ENCODE data around the gene PTPN11.
"Not testable (repeated sequence)": the region's sequence is repeated elsewhere in the genome, so short reads cannot be mapped to it uniquely, and the experiment has no call there.

PTPN11 gene

GRCh38 chr12:112389922-112390654, 28.7 kb upstream of the PTPN11 start:
- H2BK120ac ChIP-seq (ENCODE audit: low read depth, low read length); H3K4ac ChIP-seq (ENCODE audit: low read depth in 1 of 2, low read length in 2 of 2); H4K91ac ChIP-seq (ENCODE audit: low read length); H3K36me3 ChIP-seq (ENCODE audit: control insufficient read depth in 1 of 2, insufficient read depth in 2 of 2, low read depth in 1 of 2, low read length in 2 of 2); H3K14ac ChIP-seq (ENCODE audit: low read length in 2 of 2); H3K4me1 ChIP-seq (ENCODE audit: control insufficient read depth, insufficient read depth, low read depth, low read length); H3K9me3 ChIP-seq (ENCODE audit: control insufficient read depth, low read length); H3K27me3 ChIP-seq (ENCODE audit: control insufficient read depth in 1 of 2, insufficient read depth in 1 of 2, low read length in 2 of 2); H3K23ac ChIP-seq (ENCODE audit: low read length in 2 of 2); H4K8ac ChIP-seq (ENCODE audit: low read length); H3K4me2 ChIP-seq (ENCODE audit: low read length, poor library complexity, severe bottlenecking); H3K27ac ChIP-seq (ENCODE audit: low read length, poor library complexity, severe bottlenecking); H2AK5ac ChIP-seq (ENCODE audit: low read length, severe bottlenecking); DNase-seq; H3K4me3 ChIP-seq (ENCODE audit: insufficient read depth in 1 of 2, low read depth in 1 of 2, low read length in 2 of 2); H2AFZ ChIP-seq (ENCODE audit: low read depth, low read length); H3K9ac ChIP-seq (ENCODE audit: low read length); H2BK5ac ChIP-seq (ENCODE audit: low read depth, low read length, poor library complexity, severe bottlenecking); H2BK12ac ChIP-seq (ENCODE audit: low read length in 2 of 2); H3K79me1 ChIP-seq (replicated peaks; ENCODE audit: low read length, poor library complexity, severe bottlenecking); H2BK15ac ChIP-seq (ENCODE audit: low read depth, poor library complexity, severe bottlenecking); H3K18ac ChIP-seq (ENCODE audit: low read depth in 1 of 2, low read length in 2 of 2): not testable (repeated sequence)
- 70% methylated on average over 1 of the region's 4 CpGs for WGBS

GRCh38 chr12:112393328-112393727, 25.4 kb upstream of the PTPN11 start:
- Histone ChIP-seq H3K14ac (ENCODE audit: low read length in 2 of 2) (no peak overlapping the region), H3K79me1 (replicated peaks; ENCODE audit: low read length, poor library complexity, severe bottlenecking) (no peaks in the 10 kb centered on the region), H2AK5ac (ENCODE audit: low read length, severe bottlenecking) (no peak overlapping the region), H2BK12ac (ENCODE audit: low read length in 2 of 2) (no peak overlapping the region), H3K9ac (ENCODE audit: low read length) (no peak overlapping the region), H4K8ac (ENCODE audit: low read length) (no peak overlapping the region), H2BK15ac (ENCODE audit: low read depth, poor library complexity, severe bottlenecking) (no peak overlapping the region), H3K4me3 (ENCODE audit: insufficient read depth in 1 of 2, low read depth in 1 of 2, low read length in 2 of 2) (no peak overlapping the region), H3K4me1 (ENCODE audit: control insufficient read depth, insufficient read depth, low read depth, low read length) (no peaks in the 10 kb centered on the region), H4K91ac (ENCODE audit: low read length) (no peak overlapping the region), H3K18ac (ENCODE audit: low read depth in 1 of 2, low read length in 2 of 2) (no peak overlapping the region), H3K4ac (ENCODE audit: low read depth in 1 of 2, low read length in 2 of 2) (no peak overlapping the region), H3K27me3 (ENCODE audit: control insufficient read depth in 1 of 2, insufficient read depth in 1 of 2, low read length in 2 of 2) (peaks cover 0 to 2% of the 10 kb centered on the region in 2 experiments), H2AFZ (ENCODE audit: low read depth, low read length) (no peak overlapping the region), H2BK120ac (ENCODE audit: low read depth, low read length) (no peak overlapping the region), H3K23ac (ENCODE audit: low read length in 2 of 2) (no peak overlapping the region), H3K36me3 (ENCODE audit: control insufficient read depth in 1 of 2, insufficient read depth in 2 of 2, low read depth in 1 of 2, low read length in 2 of 2) (no peaks in the 10 kb centered on the region), H3K27ac (ENCODE audit: low read length, poor library complexity, severe bottlenecking) (no peak overlapping the region), H2BK5ac (ENCODE audit: low read depth, low read length, poor library complexity, severe bottlenecking) (no peak overlapping the region), H3K9me3 (ENCODE audit: control insufficient read depth, low read length) (no peaks in the 10 kb centered on the region), H3K4me2 (ENCODE audit: low read length, poor library complexity, severe bottlenecking) (no peak overlapping the region)
- WGBS = 83% methylated on average over 1 of the region's 1 CpG
- no peak for DNase-seq

- Histone ChIP-seq H2AK5ac (ENCODE audit: low read length, severe bottlenecking) (no peak overlapping the region), H2BK5ac (ENCODE audit: low read depth, low read length, poor library complexity, severe bottlenecking) (no peak overlapping the region), H2BK12ac (ENCODE audit: low read length in 2 of 2) (no peak overlapping the region), H2AFZ (ENCODE audit: low read depth, low read length) (no peak overlapping the region), H3K4me1 (ENCODE audit: control insufficient read depth, insufficient read depth, low read depth, low read length) (peaks cover 1% of the 10 kb centered on the region), H3K4me3 (ENCODE audit: insufficient read depth in 1 of 2, low read depth in 1 of 2, low read length in 2 of 2) (no peak overlapping the region), H3K9ac (ENCODE audit: low read length) (no peak overlapping the region), H3K4me2 (ENCODE audit: low read length, poor library complexity, severe bottlenecking) (no peak overlapping the region), H3K4ac (ENCODE audit: low read depth in 1 of 2, low read length in 2 of 2) (no peak overlapping the region), H2BK15ac (ENCODE audit: low read depth, poor library complexity, severe bottlenecking) (no peak overlapping the region), H4K8ac (ENCODE audit: low read length) (no peak overlapping the region), H3K23ac (ENCODE audit: low read length in 2 of 2) (no peak overlapping the region), H3K79me1 (replicated peaks; ENCODE audit: low read length, poor library complexity, severe bottlenecking) (no peaks in the 10 kb centered on the region), H4K91ac (ENCODE audit: low read length) (no peak overlapping the region), H3K36me3 (ENCODE audit: control insufficient read depth in 1 of 2, insufficient read depth in 2 of 2, low read depth in 1 of 2, low read length in 2 of 2) (peaks cover 14 to 21% of the 10 kb centered on the region in 2 experiments), H3K27ac (ENCODE audit: low read length, poor library complexity, severe bottlenecking) (no peak overlapping the region), H2BK120ac (ENCODE audit: low read depth, low read length) (no peak overlapping the region), H3K14ac (ENCODE audit: low read length in 2 of 2) (no peak overlapping the region), H3K9me3 (ENCODE audit: control insufficient read depth, low read length) (no peaks in the 10 kb centered on the region), H3K27me3 (ENCODE audit: control insufficient read depth in 1 of 2, insufficient read depth in 1 of 2, low read length in 2 of 2) (no peaks in the 10 kb centered on the region), H3K18ac (ENCODE audit: low read depth in 1 of 2, low read length in 2 of 2) (no peak overlapping the region)
- 92% methylated on average over 3 of the region's 5 CpGs for WGBS
- DNase-seq = no peak
Measured at GRCh38 chr12:112401054-112401453, 17.7 kb upstream of the PTPN11 start.

GRCh38 chr12:112401903-112402498, 16.7 kb upstream of the PTPN11 start:
- Histone ChIP-seq H2BK120ac (ENCODE audit: low read depth, low read length) (no peak overlapping the region), H3K79me1 (replicated peaks; ENCODE audit: low read length, poor library complexity, severe bottlenecking) (no peaks in the 10 kb centered on the region), H2BK5ac (ENCODE audit: low read depth, low read length, poor library complexity, severe bottlenecking) (no peak overlapping the region), H3K9me3 (ENCODE audit: control insufficient read depth, low read length) (no peaks in the 10 kb centered on the region), H3K4ac (ENCODE audit: low read depth in 1 of 2, low read length in 2 of 2) (no peak overlapping the region), H2AFZ (ENCODE audit: low read depth, low read length) (no peak overlapping the region), H3K4me2 (ENCODE audit: low read length, poor library complexity, severe bottlenecking) (no peak overlapping the region), H3K23ac (ENCODE audit: low read length in 2 of 2) (no peak overlapping the region), H3K9ac (ENCODE audit: low read length) (no peak overlapping the region), H2BK15ac (ENCODE audit: low read depth, poor library complexity, severe bottlenecking) (no peak overlapping the region), H4K8ac (ENCODE audit: low read length) (no peak overlapping the region), H2AK5ac (ENCODE audit: low read length, severe bottlenecking) (no peak overlapping the region), H3K18ac (ENCODE audit: low read depth in 1 of 2, low read length in 2 of 2) (no peak overlapping the region), H4K91ac (ENCODE audit: low read length) (no peak overlapping the region), H3K36me3 (ENCODE audit: control insufficient read depth in 1 of 2, insufficient read depth in 2 of 2, low read depth in 1 of 2, low read length in 2 of 2) (peaks cover 17 to 31% of the 10 kb centered on the region in 2 experiments), H3K4me1 (ENCODE audit: control insufficient read depth, insufficient read depth, low read depth, low read length) (peaks cover 1% of the 10 kb centered on the region), H3K27me3 (ENCODE audit: control insufficient read depth in 1 of 2, insufficient read depth in 1 of 2, low read length in 2 of 2) (no peaks in the 10 kb centered on the region), H3K4me3 (ENCODE audit: insufficient read depth in 1 of 2, low read depth in 1 of 2, low read length in 2 of 2) (no peak overlapping the region), H2BK12ac (ENCODE audit: low read length in 2 of 2) (no peak overlapping the region), H3K27ac (ENCODE audit: low read length, poor library complexity, severe bottlenecking) (no peak overlapping the region), H3K14ac (ENCODE audit: low read length in 2 of 2) (no peak overlapping the region)
- DNase-seq = no peak
- 87% methylated on average over 4 of the region's 5 CpGs for WGBS

Data from mesenchymal stem cell (in vitro differentiated cells and primary cell).